Activated T-helper 9 cell treated with anti-CD3 and anti-CD28 coated beads, Interleukin-2, amount 50 U/mL, for 16 hours (primary cell): ENCODE measurements around the gene NUF2.
"Not testable (repeated sequence)": the region's sequence is repeated elsewhere in the genome, so short reads cannot be mapped to it uniquely, and the experiment has no call there.

Experiments
- DNase-seq: peaks from one replicate; pipeline ENCODE4 v3.0.0-alpha.2; 2020; ENCODE audit warnings: low read depth

The NUF2 gene

GRCh38 chr1:163335216-163335615 is 13.5 kb downstream of the NUF2 start:
- no peak for DNase-seq

- DNase-seq = no peak
These were observed 15.9 kb downstream of the NUF2 start for GRCh38 chr1:163337631-163338030.

DNA sequence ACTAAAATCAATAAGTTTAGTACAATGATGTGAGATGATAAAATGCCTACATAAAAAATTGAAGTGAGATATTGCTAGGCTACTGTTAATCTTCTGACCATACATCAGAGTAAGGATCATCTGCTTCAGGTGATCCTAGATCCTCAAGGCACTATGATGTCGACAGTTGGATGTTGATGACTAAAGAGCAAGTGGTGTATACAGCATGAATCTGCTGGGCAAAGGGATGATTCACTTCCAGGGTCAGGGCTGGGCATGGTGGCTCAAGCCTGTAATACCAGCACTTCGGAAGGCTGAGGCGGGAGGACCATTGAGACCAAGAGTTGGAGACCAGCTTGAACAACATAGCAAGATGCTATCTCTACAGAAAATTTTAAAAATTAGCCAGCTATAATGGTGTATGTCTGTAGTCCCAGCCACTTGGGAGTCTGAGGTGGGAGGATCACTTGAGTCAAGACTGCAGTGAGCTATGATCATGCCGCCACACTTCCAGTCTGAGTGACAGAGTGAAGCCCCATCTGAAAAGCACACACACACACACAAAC is 24.6 kb downstream of the NUF2 start:
- DNase-seq = no peak

- no peak for DNase-seq
These were observed 25.4 kb downstream of the NUF2 start for GRCh38 chr1:163347106-163347505.

DNA sequence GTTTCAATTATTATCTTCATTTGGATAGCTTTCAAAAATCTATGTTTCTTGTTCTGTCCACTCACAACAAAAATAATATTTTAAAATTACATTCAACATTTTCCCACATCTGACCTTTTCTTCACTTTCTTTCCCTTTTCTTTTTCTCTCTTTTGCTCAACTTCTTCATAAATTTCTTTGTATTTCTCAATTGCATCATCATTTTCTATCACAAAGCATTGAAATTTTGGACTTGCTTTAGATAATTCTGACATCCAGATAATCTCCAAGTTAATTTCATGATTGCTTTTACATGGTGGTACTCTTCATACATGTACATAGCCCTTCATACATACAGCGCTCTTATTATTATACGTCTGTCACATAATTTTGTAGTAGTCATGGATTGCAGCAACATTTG is 30.2 kb downstream of the NUF2 start:
- no peak for DNase-seq

DNA sequence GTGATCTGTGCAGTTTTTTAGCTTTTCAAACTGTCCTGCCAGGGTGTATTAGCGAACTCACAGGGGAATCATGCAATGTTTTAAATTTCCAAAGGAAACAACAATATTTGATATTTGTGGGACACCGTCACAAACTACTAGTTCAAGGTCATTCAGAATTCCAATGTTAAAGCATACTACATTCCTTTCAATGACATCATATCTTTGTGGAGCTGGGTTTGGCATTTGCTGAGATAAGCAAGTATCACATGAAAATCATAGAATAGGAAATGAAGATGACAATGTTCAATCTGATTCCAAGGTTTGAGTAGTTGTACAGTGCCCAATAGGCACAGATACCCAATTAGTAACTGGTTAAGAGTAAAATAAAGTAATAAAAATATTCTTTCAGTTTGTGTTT is 35.6 kb downstream of the NUF2 start:
- DNase-seq = no peak

DNA sequence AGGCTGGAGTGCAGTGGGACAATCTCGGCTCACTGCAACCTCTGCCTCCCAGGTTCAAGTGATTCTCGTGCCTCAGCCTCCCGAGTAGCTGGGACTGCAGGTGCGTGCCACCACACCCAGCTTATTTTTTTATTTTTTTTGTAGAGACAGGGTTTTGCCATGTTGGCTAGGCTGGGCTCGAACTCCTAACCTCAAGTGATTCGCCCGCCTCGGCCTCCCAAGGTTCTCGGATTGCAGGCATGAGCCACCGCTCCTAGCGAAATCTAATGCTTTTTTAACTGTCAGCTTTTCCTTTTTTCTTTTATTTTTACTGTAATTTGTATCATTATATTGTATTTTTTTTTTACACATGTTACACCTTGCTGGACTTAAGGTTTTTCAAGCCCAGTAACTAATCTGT is 36.4 kb downstream of the NUF2 start:
- DNase-seq = not testable (repeated sequence)

- DNase-seq = no peak
These were observed 39.6 kb downstream of the NUF2 start for GRCh38 chr1:163361123-163361934.

- DNase-seq = no peak
These were observed 43.4 kb downstream of the NUF2 start for GRCh38 chr1:163365186-163365585.

DNA sequence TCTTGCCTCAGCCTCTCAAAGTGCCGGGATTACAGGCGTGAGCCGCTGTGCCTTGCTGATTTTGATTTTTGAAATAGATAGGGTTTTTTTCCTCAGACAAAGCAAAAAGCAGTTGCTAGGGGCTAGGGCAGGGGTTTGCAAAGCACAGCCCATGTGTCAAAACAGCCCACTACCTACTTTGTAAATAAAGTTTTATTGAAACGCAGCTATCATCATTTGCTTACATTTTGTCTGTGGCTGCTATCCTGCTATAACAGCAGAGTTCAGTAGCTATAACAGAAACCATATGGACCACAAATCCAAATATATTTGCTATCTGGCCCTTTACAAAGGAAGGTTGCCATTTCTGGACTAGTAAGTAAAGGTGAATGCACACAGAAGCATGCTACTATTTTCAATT is 44.8 kb downstream of the NUF2 start:
- DNase-seq = no peak

DNA sequence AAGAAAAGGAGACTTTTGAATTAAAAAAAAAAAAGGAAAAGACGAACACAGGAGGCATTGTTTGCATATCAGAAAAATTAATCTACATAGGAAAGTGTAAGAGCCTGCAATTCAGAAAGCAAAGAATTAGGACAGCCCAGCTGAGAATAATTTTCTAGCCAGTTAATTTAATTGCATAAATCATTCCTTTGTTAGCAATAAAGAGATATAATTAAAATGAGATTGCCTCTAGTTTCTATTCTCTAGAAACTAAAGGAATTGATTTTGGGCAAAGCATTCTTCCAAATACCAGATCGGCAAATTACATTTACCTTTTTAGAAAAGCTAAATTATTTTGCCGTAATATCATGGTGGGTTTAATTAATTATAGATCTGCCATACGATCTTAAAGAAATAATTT is 46.0 kb downstream of the NUF2 start:
- DNase-seq = no peak

GRCh38 chr1:163372576-163372975 is 50.8 kb downstream of the NUF2 start:
- no peak for DNase-seq

GRCh38 chr1:163378554-163378953 is 56.8 kb downstream of the NUF2 start:
- DNase-seq = no peak

- DNase-seq = no peak
These were observed 58.0 kb downstream of the NUF2 start for GRCh38 chr1:163379801-163380200.

DNA sequence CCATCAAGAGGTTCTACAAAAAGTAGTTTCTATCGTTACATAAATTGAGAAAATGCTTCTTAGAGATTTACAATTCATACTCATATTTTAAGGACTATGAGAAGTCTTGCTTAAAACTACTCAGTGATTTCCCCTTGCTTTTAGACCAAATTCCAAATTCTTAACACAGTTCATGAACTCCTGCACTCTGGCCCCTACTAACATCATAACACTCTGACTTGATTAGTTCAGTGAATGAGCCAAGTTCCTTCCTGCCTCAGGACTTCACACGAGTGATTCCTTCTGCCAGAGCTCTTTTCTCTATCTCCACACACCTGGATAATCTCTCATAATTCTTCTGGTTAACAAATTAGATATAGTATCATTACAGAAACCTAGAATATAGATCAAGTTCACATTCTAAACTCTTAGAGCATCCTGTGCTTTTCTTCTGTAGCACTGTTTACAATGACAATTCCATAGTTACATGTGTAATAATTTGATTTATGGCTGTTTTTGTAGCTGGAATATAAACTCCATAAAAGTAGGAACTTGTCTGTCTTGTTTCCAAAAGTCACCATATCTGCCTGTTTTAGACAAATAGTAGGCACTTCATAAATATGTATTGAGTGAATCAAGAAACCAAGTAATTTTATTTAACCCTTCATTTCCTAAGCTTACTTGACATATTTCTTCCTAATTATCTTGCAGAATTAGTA is 59.9 kb downstream of the NUF2 start:
- DNase-seq = no peak

DNA sequence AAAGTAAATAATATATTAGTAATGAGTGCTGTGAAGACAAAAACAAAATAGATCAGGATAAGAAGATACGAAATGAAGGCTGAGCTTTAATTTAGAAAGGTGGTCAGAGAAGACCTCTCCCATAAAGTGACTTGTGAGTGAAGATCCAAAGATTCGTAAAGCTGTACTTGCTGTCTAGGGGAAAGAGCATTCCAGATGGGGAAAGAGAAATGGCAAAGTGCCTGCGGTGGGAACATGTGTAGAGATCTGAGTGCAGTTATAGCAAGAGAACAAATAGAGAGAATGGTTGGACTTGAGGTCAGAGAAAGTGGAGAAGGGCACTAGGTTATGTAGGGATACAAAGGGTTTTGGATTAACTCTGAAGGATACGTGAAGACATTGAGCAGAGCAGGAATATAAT is 60.6 kb downstream of the NUF2 start:
- no peak for DNase-seq

GRCh38 chr1:163387146-163387545 is 65.4 kb downstream of the NUF2 start:
- no peak for DNase-seq

- no peak for DNase-seq
These were observed 67.2 kb downstream of the NUF2 start for GRCh38 chr1:163388970-163389369.

- no peak for DNase-seq
These were observed 74.0 kb downstream of the NUF2 start for GRCh38 chr1:163395790-163396189.

DNA sequence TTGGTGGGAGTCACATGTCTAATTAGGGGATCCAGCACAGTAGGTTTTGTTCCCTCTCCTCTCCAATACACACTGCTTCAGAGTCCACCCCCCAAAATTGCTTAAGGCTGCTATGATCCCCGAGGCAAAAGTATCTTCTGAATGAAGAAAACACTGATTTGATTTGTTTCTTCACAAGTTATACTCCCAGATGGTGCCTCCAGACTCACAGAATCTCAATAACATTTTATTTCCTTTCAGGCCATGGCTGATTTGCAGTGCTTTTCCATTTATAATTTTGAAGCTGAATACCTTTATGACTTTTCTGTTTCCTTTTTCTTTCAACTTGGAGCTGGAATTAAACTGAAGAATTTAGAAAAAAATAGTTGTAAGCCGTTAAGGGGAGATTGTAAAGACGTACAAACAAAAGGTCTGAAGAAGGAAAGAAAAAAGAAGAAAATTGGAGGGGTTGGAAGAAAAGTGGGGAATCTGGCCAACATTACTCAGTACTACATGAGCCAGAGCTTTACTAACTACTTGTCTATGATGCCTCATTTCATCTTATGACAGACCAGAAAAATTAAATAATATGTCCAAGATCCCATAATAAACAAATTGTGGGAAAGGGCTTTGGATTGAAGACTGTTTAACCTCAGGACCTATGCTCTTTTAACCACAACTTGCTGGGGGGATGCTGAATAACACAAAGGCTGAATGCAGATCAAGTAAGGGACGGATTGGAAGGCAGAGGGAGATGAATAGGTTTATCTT is 75.9 kb downstream of the NUF2 start:
- DNase-seq = no peak

- no peak for DNase-seq
These were observed 77.2 kb downstream of the NUF2 start for GRCh38 chr1:163399001-163399400.

- DNase-seq = no peak
These were observed 78.3 kb downstream of the NUF2 start for GRCh38 chr1:163399976-163400601.
